HEK293 (cell line): ENCODE data around the gene C18orf32.
A peak's percentile ranks its signal among the peaks of the same experiment; 100 is the strongest.

ENCODE experiments used
- FEZF1 ChIP-seq: fragments of 450-650 bp; formaldehyde crosslinking; IDR thresholded peaks from 2 replicates; pipeline ENCODE4 v1.5.1; 2016; ENCODE audit warnings: missing biosample characterization, missing genetic modification characterization
- HOXC10 ChIP-seq: sonication (generic); formaldehyde crosslinking; IDR thresholded peaks from 2 replicates; pipeline ENCODE4 v1.8.1; 2023; ENCODE audit warnings: mild to moderate bottlenecking, missing genetic modification reagents
- KLF16 ChIP-seq: fragments of 450-650 bp; formaldehyde crosslinking; IDR thresholded peaks from 2 replicates; pipeline ENCODE4 v1.5.1; 2017; ENCODE audit warnings: missing biosample characterization, missing genetic modification characterization
- KLF7 ChIP-seq: fragments of 450-650 bp; formaldehyde crosslinking; IDR thresholded peaks from 2 replicates; pipeline ENCODE4 v1.5.1; 2016; ENCODE audit warnings: missing biosample characterization, missing genetic modification characterization, borderline replicate concordance
- REPIN1 ChIP-seq: fragments of 450-650 bp; formaldehyde crosslinking; IDR thresholded peaks from 2 replicates; pipeline ENCODE4 v1.5.1; 2017; ENCODE audit warnings: missing biosample characterization, missing genetic modification characterization, low read depth
- SCRT2 ChIP-seq: fragments of 450-650 bp; formaldehyde crosslinking; IDR thresholded peaks from 2 replicates; pipeline ENCODE4 v1.5.1; 2016; ENCODE audit warnings: missing biosample characterization, missing genetic modification characterization
- SETDB1 ChIP-seq: IDR thresholded peaks from one replicate; pipeline ENCODE4 v1.6.1; 2017; ENCODE audit warnings: mild to moderate bottlenecking, low read length, moderate library complexity, mixed read lengths; ENCODE audit not compliant: insufficient read length
- SP7 ChIP-seq: fragments of 450-650 bp; formaldehyde crosslinking; IDR thresholded peaks from 2 replicates; pipeline ENCODE4 v1.5.1; 2016; ENCODE audit warnings: missing biosample characterization, missing genetic modification characterization
- TCF7L2 ChIP-seq: IDR thresholded peaks from 2 replicates; pipeline ENCODE4 v1.6.1; 2011; ENCODE audit warnings: low read depth, mild to moderate bottlenecking, inconsistent platforms, low read length, moderate library complexity, borderline replicate concordance
- YY1 ChIP-seq: fragments of 450-650 bp; formaldehyde crosslinking; IDR thresholded peaks from 2 replicates; pipeline ENCODE4 v1.5.1; 2018; ENCODE audit warnings: missing biosample characterization, missing genetic modification characterization
- ZBTB10 ChIP-seq: fragments of 450-650 bp; formaldehyde crosslinking; IDR thresholded peaks from 2 replicates; pipeline ENCODE4 v1.5.1; 2016; ENCODE audit warnings: missing biosample characterization, missing genetic modification characterization
- ZFP3 ChIP-seq: fragments of 450-650 bp; formaldehyde crosslinking; IDR thresholded peaks from 2 replicates; pipeline ENCODE4 v1.5.1; 2016; ENCODE audit warnings: low read depth, missing biosample characterization, missing genetic modification characterization
- ZNF10 ChIP-seq: fragments of 450-650 bp; formaldehyde crosslinking; IDR thresholded peaks from 2 replicates; pipeline ENCODE4 v1.5.1; 2017; ENCODE audit warnings: missing biosample characterization, missing genetic modification characterization
- ZNF16 ChIP-seq: fragments of 450-650 bp; formaldehyde crosslinking; IDR thresholded peaks from 2 replicates; pipeline ENCODE4 v1.5.1; 2016; ENCODE audit warnings: low read depth, missing biosample characterization, missing genetic modification characterization
- ZNF175 ChIP-seq: fragments of 450-650 bp; formaldehyde crosslinking; IDR thresholded peaks from 2 replicates; pipeline ENCODE4 v1.5.1; 2016; ENCODE audit warnings: missing biosample characterization, missing genetic modification characterization
- ZNF184 ChIP-seq: fragments of 450-650 bp; IDR thresholded peaks from 2 replicates; pipeline ENCODE4 v1.5.1; 2018; ENCODE audit warnings: missing biosample characterization, mild to moderate bottlenecking, missing genetic modification characterization
- ZNF19 ChIP-seq: fragments of 450-650 bp; formaldehyde crosslinking; IDR thresholded peaks from 2 replicates; pipeline ENCODE4; 2016; ENCODE audit warnings: missing biosample characterization, missing genetic modification characterization, low read depth
- ZNF280D ChIP-seq: fragments of 450-650 bp; formaldehyde crosslinking; IDR thresholded peaks from 2 replicates; pipeline ENCODE4 v1.5.1; 2016; ENCODE audit warnings: missing biosample characterization, missing genetic modification characterization
- ZNF398 ChIP-seq: fragments of 450-650 bp; formaldehyde crosslinking; IDR thresholded peaks from 2 replicates; pipeline ENCODE4 v1.5.1; 2017; ENCODE audit warnings: missing biosample characterization, missing genetic modification characterization
- ZNF585B ChIP-seq: fragments of 450-650 bp; formaldehyde crosslinking; IDR thresholded peaks from 2 replicates; pipeline ENCODE4 v1.5.1; 2016; ENCODE audit warnings: missing biosample characterization, missing genetic modification characterization
- ZNF670 ChIP-seq: fragments of 450-650 bp; formaldehyde crosslinking; IDR thresholded peaks from 2 replicates; pipeline ENCODE4 v1.5.1; 2016; ENCODE audit warnings: missing biosample characterization, missing genetic modification characterization, low read depth
- ZNF837 ChIP-seq: fragments of 450-650 bp; formaldehyde crosslinking; IDR thresholded peaks from 2 replicates; pipeline ENCODE4 v1.5.1; 2016; ENCODE audit warnings: missing biosample characterization, missing genetic modification characterization
- ZSCAN18 ChIP-seq: fragments of 450-650 bp; formaldehyde crosslinking; IDR thresholded peaks from 2 replicates; pipeline ENCODE4 v1.5.1; 2016; ENCODE audit warnings: missing biosample characterization, missing genetic modification characterization
- TF ChIP-seq, protein P1 (sequence below): fragments of 450-650 bp; formaldehyde crosslinking; IDR thresholded peaks from 2 replicates; pipeline ENCODE4 v1.5.1; 2016; ENCODE audit warnings: missing biosample characterization, missing genetic modification characterization, low read depth
- TF ChIP-seq, protein P2 (sequence below): fragments of 450-650 bp; formaldehyde crosslinking; IDR thresholded peaks from 2 replicates; pipeline ENCODE4 v1.5.1; 2017; ENCODE audit warnings: missing biosample characterization, mild to moderate bottlenecking, missing genetic modification characterization, moderate library complexity
- TF ChIP-seq, protein P3 (sequence below): fragments of 450-650 bp; formaldehyde crosslinking; IDR thresholded peaks from 2 replicates; pipeline ENCODE4 v1.5.1; 2017; ENCODE audit warnings: missing biosample characterization, missing genetic modification characterization

Gene C18orf32

DNA sequence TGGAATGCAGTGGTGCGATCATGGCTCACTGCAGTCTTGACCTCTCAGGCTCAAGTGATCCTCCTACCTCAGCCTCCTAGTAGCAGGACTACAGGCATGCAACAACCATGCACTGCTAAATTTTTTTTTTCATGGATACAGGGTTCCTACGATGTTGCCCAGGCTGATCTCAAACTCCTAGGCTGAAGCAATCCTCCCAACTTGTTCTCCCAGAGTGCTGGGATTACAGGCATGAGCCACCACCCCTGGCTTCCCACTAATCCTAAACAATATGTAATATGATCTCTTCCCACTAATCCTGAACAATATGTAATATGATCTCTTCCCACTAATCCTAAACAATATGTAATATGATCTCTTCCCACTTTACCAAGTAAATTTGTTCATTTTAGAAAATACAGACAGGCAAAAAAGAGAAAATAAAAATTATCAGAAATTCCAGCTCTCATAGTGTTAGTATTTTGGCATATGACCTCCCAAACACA, 33.7 kb upstream of the C18orf32 start (continued):
- TF ChIP-seq SCRT2, result 0 out of 2 replicates have a peak, but pooled peaks have one; percentile 11
- peak; percentile 98 for TF ChIP-seq SP7 (tag by site-specific recombination)
- 0 out of 2 replicates have a peak, but pooled peaks have one; percentile 9 for TF ChIP-seq ZNF19 (tag by site-specific recombination)
- TF ChIP-seq, protein P1, sequence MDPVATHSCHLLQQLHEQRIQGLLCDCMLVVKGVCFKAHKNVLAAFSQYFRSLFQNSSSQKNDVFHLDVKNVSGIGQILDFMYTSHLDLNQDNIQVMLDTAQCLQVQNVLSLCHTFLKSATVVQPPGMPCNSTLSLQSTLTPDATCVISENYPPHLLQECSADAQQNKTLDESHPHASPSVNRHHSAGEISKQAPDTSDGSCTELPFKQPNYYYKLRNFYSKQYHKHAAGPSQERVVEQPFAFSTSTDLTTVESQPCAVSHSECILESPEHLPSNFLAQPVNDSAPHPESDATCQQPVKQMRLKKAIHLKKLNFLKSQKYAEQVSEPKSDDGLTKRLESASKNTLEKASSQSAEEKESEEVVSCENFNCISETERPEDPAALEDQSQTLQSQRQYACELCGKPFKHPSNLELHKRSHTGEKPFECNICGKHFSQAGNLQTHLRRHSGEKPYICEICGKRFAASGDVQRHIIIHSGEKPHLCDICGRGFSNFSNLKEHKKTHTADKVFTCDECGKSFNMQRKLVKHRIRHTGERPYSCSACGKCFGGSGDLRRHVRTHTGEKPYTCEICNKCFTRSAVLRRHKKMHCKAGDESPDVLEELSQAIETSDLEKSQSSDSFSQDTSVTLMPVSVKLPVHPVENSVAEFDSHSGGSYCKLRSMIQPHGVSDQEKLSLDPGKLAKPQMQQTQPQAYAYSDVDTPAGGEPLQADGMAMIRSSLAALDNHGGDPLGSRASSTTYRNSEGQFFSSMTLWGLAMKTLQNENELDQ (tag by site-specific recombination), result no peak
- no peak for TF ChIP-seq KLF16 (tag by site-specific recombination)
- no peak for TF ChIP-seq ZNF837 (tag by site-specific recombination)
- no peak for TF ChIP-seq ZSCAN18 (tag by site-specific recombination)
- TF ChIP-seq FEZF1, result peak; percentile 83
- 0 out of 2 replicates have a peak, but pooled peaks have one; percentile 8 for TF ChIP-seq ZNF280D
- no peak for TF ChIP-seq ZNF184 (tag by site-specific recombination)
- no peak for TF ChIP-seq ZNF175 (tag by site-specific recombination)
- 0 out of 2 replicates have a peak, but pooled peaks have one; percentile 22 for TF ChIP-seq KLF7
- no peak; the same call in 1 of the 2 replicates for TF ChIP-seq ZBTB10
- no peak for TF ChIP-seq YY1 (tag by site-specific recombination)
- TF ChIP-seq ZNF670 (tag by site-specific recombination), result no peak
- no peak for TF ChIP-seq SETDB1
- TF ChIP-seq HOXC10, result no peak
- TF ChIP-seq ZNF585B (tag by site-specific recombination), result no peak
- TF ChIP-seq, protein P2, sequence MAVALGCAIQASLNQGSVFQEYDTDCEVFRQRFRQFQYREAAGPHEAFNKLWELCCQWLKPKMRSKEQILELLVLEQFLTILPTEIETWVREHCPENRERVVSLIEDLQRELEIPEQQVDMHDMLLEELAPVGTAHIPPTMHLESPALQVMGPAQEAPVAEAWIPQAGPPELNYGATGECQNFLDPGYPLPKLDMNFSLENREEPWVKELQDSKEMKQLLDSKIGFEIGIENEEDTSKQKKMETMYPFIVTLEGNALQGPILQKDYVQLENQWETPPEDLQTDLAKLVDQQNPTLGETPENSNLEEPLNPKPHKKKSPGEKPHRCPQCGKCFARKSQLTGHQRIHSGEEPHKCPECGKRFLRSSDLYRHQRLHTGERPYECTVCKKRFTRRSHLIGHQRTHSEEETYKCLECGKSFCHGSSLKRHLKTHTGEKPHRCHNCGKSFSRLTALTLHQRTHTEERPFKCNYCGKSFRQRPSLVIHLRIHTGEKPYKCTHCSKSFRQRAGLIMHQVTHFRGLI (tag by site-specific recombination), result no peak
- TF ChIP-seq ZFP3 (tag by site-specific recombination), result 0 out of 2 replicates have a peak, but pooled peaks have one; percentile 26
- TF ChIP-seq ZNF10, result no peak
- no peak for TF ChIP-seq TCF7L2
- TF ChIP-seq ZNF398, result peak; percentile 76
- TF ChIP-seq REPIN1 (tag by site-specific recombination), result no peak
- TF ChIP-seq, protein P3, sequence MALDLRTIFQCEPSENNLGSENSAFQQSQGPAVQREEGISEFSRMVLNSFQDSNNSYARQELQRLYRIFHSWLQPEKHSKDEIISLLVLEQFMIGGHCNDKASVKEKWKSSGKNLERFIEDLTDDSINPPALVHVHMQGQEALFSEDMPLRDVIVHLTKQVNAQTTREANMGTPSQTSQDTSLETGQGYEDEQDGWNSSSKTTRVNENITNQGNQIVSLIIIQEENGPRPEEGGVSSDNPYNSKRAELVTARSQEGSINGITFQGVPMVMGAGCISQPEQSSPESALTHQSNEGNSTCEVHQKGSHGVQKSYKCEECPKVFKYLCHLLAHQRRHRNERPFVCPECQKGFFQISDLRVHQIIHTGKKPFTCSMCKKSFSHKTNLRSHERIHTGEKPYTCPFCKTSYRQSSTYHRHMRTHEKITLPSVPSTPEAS, result peak; percentile 60
- no peak for TF ChIP-seq ZNF16 (tag by site-specific recombination)
